ENCODE measurements around the gene NADSYN1. TPM values are rescaled to one million over a fixed set of nuclear protein-coding genes. Genes with fewer than 3 reads are reported as not detected.

NADSYN1 gene
- total and polyA plus RNA-seq, 9 donors = 16.4 to 39.3 (median 22.2) TPM

- no peaks in the 10 kb centered on the region for H3K9me3 ChIP-seq (replicated peaks; ENCODE audit: control insufficient read depth, low read depth, low read length)
- no peak overlapping the region for H3K27ac ChIP-seq (ENCODE audit: low read length)
- DNase-seq = no peak
- no peak overlapping the region for H3K4me3 ChIP-seq (ENCODE audit: low read length)
- no peaks in the 10 kb centered on the region for H3K27me3 ChIP-seq (ENCODE audit: control insufficient read depth, insufficient read depth, low read length)
- WGBS (ENCODE audit: insufficient coverage) = 93% methylated on average over 24 of the region's 26 CpGs
- H3K36me3 ChIP-seq (ENCODE audit: control insufficient read depth, insufficient read depth, low read length) = peaks cover 54% of the 10 kb centered on the region
- peaks cover 8% of the 10 kb centered on the region for H3K4me1 ChIP-seq (ENCODE audit: control insufficient read depth, insufficient read depth, low read length)
Measured at GRCh38 chr11:71458146-71459070, 5.4 kb downstream of the NADSYN1 start.

GRCh38 chr11:71459076-71459766 lies 6.2 kb downstream of the NADSYN1 start:
- Histone ChIP-seq H3K27me3 (ENCODE audit: control insufficient read depth, insufficient read depth, low read length) (no peaks in the 10 kb centered on the region), H3K27ac (ENCODE audit: low read length) (no peak overlapping the region), H3K36me3 (ENCODE audit: control insufficient read depth, insufficient read depth, low read length) (peaks cover 61% of the 10 kb centered on the region), H3K4me3 (ENCODE audit: low read length) (no peak overlapping the region), H3K9me3 (replicated peaks; ENCODE audit: control insufficient read depth, low read depth, low read length) (no peaks in the 10 kb centered on the region), H3K4me1 (ENCODE audit: control insufficient read depth, insufficient read depth, low read length) (no peaks in the 10 kb centered on the region)
- 78% methylated on average over 22 of the region's 23 CpGs for WGBS (ENCODE audit: insufficient coverage)
- DNase-seq = no peak

GRCh38 chr11:71459767-71460320 lies 6.8 kb downstream of the NADSYN1 start:
- no peaks in the 10 kb centered on the region for H3K27me3 ChIP-seq (ENCODE audit: control insufficient read depth, insufficient read depth, low read length)
- peaks cover 61% of the 10 kb centered on the region for H3K36me3 ChIP-seq (ENCODE audit: control insufficient read depth, insufficient read depth, low read length)
- H3K27ac ChIP-seq (ENCODE audit: low read length) = no peak overlapping the region
- no peaks in the 10 kb centered on the region for H3K9me3 ChIP-seq (replicated peaks; ENCODE audit: control insufficient read depth, low read depth, low read length)
- DNase-seq = no peak
- WGBS (ENCODE audit: insufficient coverage) = 65% methylated on average over 5 of the region's 11 CpGs
- no peaks in the 10 kb centered on the region for H3K4me1 ChIP-seq (ENCODE audit: control insufficient read depth, insufficient read depth, low read length)
- H3K4me3 ChIP-seq (ENCODE audit: low read length) = no peak overlapping the region

- H3K36me3 ChIP-seq (ENCODE audit: control insufficient read depth, insufficient read depth, low read length) = peaks cover 53% of the 10 kb centered on the region
- no peak overlapping the region for H3K27ac ChIP-seq (ENCODE audit: low read length)
- WGBS (ENCODE audit: insufficient coverage) = 100% methylated on average over 1 of the region's 9 CpGs
- no peaks in the 10 kb centered on the region for H3K27me3 ChIP-seq (ENCODE audit: control insufficient read depth, insufficient read depth, low read length)
- H3K4me1 ChIP-seq (ENCODE audit: control insufficient read depth, insufficient read depth, low read length) = no peaks in the 10 kb centered on the region
- DNase-seq = no peak
- no peak overlapping the region for H3K4me3 ChIP-seq (ENCODE audit: low read length)
- H3K9me3 ChIP-seq (replicated peaks; ENCODE audit: control insufficient read depth, low read depth, low read length) = no peaks in the 10 kb centered on the region
Measured at GRCh38 chr11:71461696-71462095, 8.7 kb downstream of the NADSYN1 start.

- Histone ChIP-seq H3K9me3 (replicated peaks; ENCODE audit: control insufficient read depth, low read depth, low read length) (no peaks in the 10 kb centered on the region), H3K4me3 (ENCODE audit: low read length) (no peak overlapping the region), H3K36me3 (ENCODE audit: control insufficient read depth, insufficient read depth, low read length) (peaks cover 50% of the 10 kb centered on the region), H3K27me3 (ENCODE audit: control insufficient read depth, insufficient read depth, low read length) (no peaks in the 10 kb centered on the region), H3K27ac (ENCODE audit: low read length) (no peak overlapping the region), H3K4me1 (ENCODE audit: control insufficient read depth, insufficient read depth, low read length) (no peaks in the 10 kb centered on the region)
- DNase-seq = no peak
- WGBS (ENCODE audit: insufficient coverage) = 87% methylated on average over 7 of the region's 11 CpGs
Measured at GRCh38 chr11:71462726-71463125, 9.7 kb downstream of the NADSYN1 start.

GRCh38 chr11:71463331-71464211 lies 10.6 kb downstream of the NADSYN1 start:
- Histone ChIP-seq H3K27me3 (ENCODE audit: control insufficient read depth, insufficient read depth, low read length) (no peaks in the 10 kb centered on the region), H3K27ac (ENCODE audit: low read length) (no peak overlapping the region), H3K36me3 (ENCODE audit: control insufficient read depth, insufficient read depth, low read length) (peaks cover 42% of the 10 kb centered on the region), H3K4me1 (ENCODE audit: control insufficient read depth, insufficient read depth, low read length) (no peaks in the 10 kb centered on the region), H3K9me3 (replicated peaks; ENCODE audit: control insufficient read depth, low read depth, low read length) (no peaks in the 10 kb centered on the region), H3K4me3 (ENCODE audit: low read length) (no peak overlapping the region)
- no peak for DNase-seq
- 90% methylated on average over 30 of the region's 34 CpGs for WGBS (ENCODE audit: insufficient coverage)

- Histone ChIP-seq H3K4me1 (ENCODE audit: control insufficient read depth, insufficient read depth, low read length) (no peaks in the 10 kb centered on the region), H3K4me3 (ENCODE audit: low read length) (no peak overlapping the region), H3K27ac (ENCODE audit: low read length) (no peak overlapping the region), H3K36me3 (ENCODE audit: control insufficient read depth, insufficient read depth, low read length) (peaks cover 27% of the 10 kb centered on the region), H3K9me3 (replicated peaks; ENCODE audit: control insufficient read depth, low read depth, low read length) (no peaks in the 10 kb centered on the region), H3K27me3 (ENCODE audit: control insufficient read depth, insufficient read depth, low read length) (no peaks in the 10 kb centered on the region)
- 97% methylated on average over 2 of the region's 4 CpGs for WGBS (ENCODE audit: insufficient coverage)
- no peak for DNase-seq
Measured at GRCh38 chr11:71465054-71465453, 12.1 kb downstream of the NADSYN1 start.

GRCh38 chr11:71466358-71466757 lies 13.4 kb downstream of the NADSYN1 start:
- peaks cover 25% of the 10 kb centered on the region for H3K36me3 ChIP-seq (ENCODE audit: control insufficient read depth, insufficient read depth, low read length)

GRCh38 chr11:71467164-71467563 lies 14.2 kb downstream of the NADSYN1 start:
- Histone ChIP-seq H3K27ac (ENCODE audit: low read length) (no peak overlapping the region), H3K36me3 (ENCODE audit: control insufficient read depth, insufficient read depth, low read length) (peaks cover 22% of the 10 kb centered on the region), H3K4me3 (ENCODE audit: low read length) (no peak overlapping the region), H3K4me1 (ENCODE audit: control insufficient read depth, insufficient read depth, low read length) (no peaks in the 10 kb centered on the region), H3K9me3 (replicated peaks; ENCODE audit: control insufficient read depth, low read depth, low read length) (no peaks in the 10 kb centered on the region), H3K27me3 (ENCODE audit: control insufficient read depth, insufficient read depth, low read length) (no peaks in the 10 kb centered on the region)
- 93% methylated on average over 5 of the region's 6 CpGs for WGBS (ENCODE audit: insufficient coverage)
- no peak for DNase-seq

More at GRCh38 chr11:71466358-71466757, 13.4 kb downstream of the NADSYN1 start:
- 85% methylated on average over 6 of the region's 9 CpGs for WGBS (ENCODE audit: insufficient coverage)
- no peak for DNase-seq
- Histone ChIP-seq H3K27me3 (ENCODE audit: control insufficient read depth, insufficient read depth, low read length) (no peaks in the 10 kb centered on the region), H3K27ac (ENCODE audit: low read length) (no peak overlapping the region), H3K4me1 (ENCODE audit: control insufficient read depth, insufficient read depth, low read length) (no peaks in the 10 kb centered on the region), H3K9me3 (replicated peaks; ENCODE audit: control insufficient read depth, low read depth, low read length) (no peaks in the 10 kb centered on the region), H3K4me3 (ENCODE audit: low read length) (no peak overlapping the region)

Data from muscle of leg (tissue), 11 donors.